SU-DHL-6 (cell line): ENCODE measurements around the gene BAD.

Experiments
- CTCF ChIP-seq: fragments of 200-600 bp; sonication (generic); IDR thresholded peaks from one replicate; pipeline ENCODE4 v1.5.1; 2017; ENCODE audit warnings: antibody characterized with exemption, mild to moderate bottlenecking, low read length, moderate library complexity; ENCODE audit not compliant: insufficient read depth, poor library complexity, severe bottlenecking
- EZH2phosphoT487 ChIP-seq: fragments of 200-600 bp; sonication (generic), shearing (Covaris generic); conservative IDR thresholded peaks from 2 replicates; pipeline ENCODE4 v1.6.1; 2018; ENCODE audit warnings: mild to moderate bottlenecking, antibody characterized with exemption, low read length, moderate library complexity, mixed read lengths

- TF ChIP-seq CTCF: no peak
- no peak for TF ChIP-seq EZH2phosphoT487
These were observed 46.4 kb upstream of the BAD start for GRCh38 chr11:64330888-64331287.
